Fibroblast of lung (primary cell): ENCODE data around the gene SLC16A9. TPM values are rescaled to one million over a fixed set of nuclear protein-coding genes. Genes with fewer than 3 reads are reported as not detected.

Source experiments
- DNase-seq, 2 donors: peaks; one replicate each; pipeline versions ENCODE4 v3.0.0 to v3.0.0-alpha.2; 2010; ENCODE audit warnings: low read depth in 2 of 2
- H2AFZ ChIP-seq: 2 replicates; pipeline ENCODE4 v1.5.1; 2012; ENCODE audit warnings: low read length, control low read depth, inconsistent platforms
- H3K27ac ChIP-seq: 2 replicates; pipeline ENCODE4 v1.5.1; 2011; ENCODE audit warnings: low read length, control low read depth; ENCODE audit not compliant: insufficient read depth
- H3K27me3 ChIP-seq: 2 replicates; pipeline ENCODE4 v1.5.1; 2011; ENCODE audit warnings: mild to moderate bottlenecking, low read length; ENCODE audit not compliant: control insufficient read depth, insufficient read depth
- H3K36me3 ChIP-seq: 2 replicates; pipeline ENCODE4 v1.5.1; 2011; ENCODE audit warnings: low read length; ENCODE audit not compliant: control insufficient read depth, insufficient read depth
- H3K4me1 ChIP-seq: 2 replicates; pipeline ENCODE4 v1.5.1; 2011; ENCODE audit warnings: low read length; ENCODE audit not compliant: control insufficient read depth, insufficient read depth; ENCODE audit errors: extremely low read depth
- H3K4me2 ChIP-seq: 2 replicates; pipeline ENCODE4 v1.5.1; 2011; ENCODE audit warnings: low read length, control low read depth; ENCODE audit not compliant: insufficient read depth; ENCODE audit errors: extremely low read depth
- H3K4me3 ChIP-seq, 4 experiments: fragments of 200-600 bp in 1 of 4; sonication (generic) in 1 of 4; replicated peaks in 1 of 4; 2 replicates each; pipeline ENCODE4 v1.5.1; 2011 to 2016; ENCODE audit warnings: low read length in 4 of 4, low read depth in 3 of 4, mild to moderate bottlenecking in 3 of 4, control low read depth in 2 of 4, inconsistent platforms in 1 of 4, mixed read lengths in 1 of 4; ENCODE audit not compliant: insufficient read depth in 1 of 4; ENCODE audit errors: control extremely low read depth in 1 of 4
- H3K79me2 ChIP-seq: 2 replicates; pipeline ENCODE4 v1.5.1; 2012; ENCODE audit warnings: mild to moderate bottlenecking, low read length, inconsistent platforms; ENCODE audit not compliant: control insufficient read depth, insufficient read depth
- H3K9ac ChIP-seq: 2 replicates; pipeline ENCODE4 v1.5.1; 2011; ENCODE audit warnings: mild to moderate bottlenecking, low read length, control low read depth; ENCODE audit not compliant: insufficient read depth
- H3K9me3 ChIP-seq: 2 replicates; pipeline ENCODE4 v1.5.1; 2012; ENCODE audit warnings: low read depth, low read length; ENCODE audit not compliant: control insufficient read depth, insufficient read depth
- H4K20me1 ChIP-seq: 2 replicates; pipeline ENCODE4 v1.5.1; 2011; ENCODE audit warnings: low read length; ENCODE audit not compliant: control insufficient read depth, insufficient read depth; ENCODE audit errors: extremely low read depth
- CTCF ChIP-seq, 2 donors: IDR thresholded peaks in 1 of 2; conservative IDR thresholded peaks in 1 of 2; 1 replicate in 1 of 2; 2 replicates in 1 of 2; pipeline ENCODE4 v1.5.1; 2011 to 2012; ENCODE audit warnings: low read length in 2 of 2, control low read depth in 1 of 2, inconsistent platforms in 1 of 2, low read depth in 1 of 2, mild to moderate bottlenecking in 1 of 2
- EZH2 ChIP-seq: IDR thresholded peaks from 2 replicates; pipeline ENCODE4 v1.5.1; 2012; ENCODE audit warnings: low read length, control low read depth, mild to moderate bottlenecking; ENCODE audit errors: missing control alignments
- polyA plus RNA-seq, 2 donors: library from polyadenylated mRNA; depleted of rRNA in 1 of 2; stranded (reverse) in 1 of 2; unstranded in 1 of 2; fragments of >200 nt; gene quantifications; 2 replicates each; pipeline ENCODE4 v1.2.1, GENCODE V29; 2011 to 2012; ENCODE audit warnings: missing spikeins in 1 of 2
- total RNA-seq: library from RNA; depleted of rRNA; stranded (reverse); fragments of >200 nt; gene quantifications from 2 replicates; pipeline ENCODE4 v1.2.1, GENCODE V29; 2014

Gene SLC16A9
- total and polyA plus RNA-seq, 2 donors (not counting 1 experiment from before 2014, with no cell fraction given): 0.08 to 0.66 TPM

- TF ChIP-seq EZH2 (no peak), CTCF (conservative IDR thresholded peaks at IDR 0.05 in 1 of 2, IDR thresholded peaks at IDR 0.05 in 1 of 2; ENCODE audit: low read depth in 1 of 2, low read length in 2 of 2) (no peak)
- H3K27ac ChIP-seq: no peak overlapping the region
Measured at GRCh38 chr10:59655309-59655708, 54.3 kb downstream of the SLC16A9 start.

GRCh38 chr10:59654007-59654406, 55.6 kb downstream of the SLC16A9 start:
- TF ChIP-seq EZH2 (no peak), CTCF (conservative IDR thresholded peaks at IDR 0.05 in 1 of 2, IDR thresholded peaks at IDR 0.05 in 1 of 2; ENCODE audit: low read depth in 1 of 2, low read length in 2 of 2) (no peak)
- no peaks in the 10 kb centered on the region for H3K36me3 ChIP-seq
- H3K4me1 ChIP-seq: no peaks in the 10 kb centered on the region
- H3K9ac ChIP-seq: no peak overlapping the region
- DNase-seq: peak in 1 of 2 donors; percentile 39
- no peak overlapping the region for H2AFZ ChIP-seq
- no peaks in the 10 kb centered on the region for H3K79me2 ChIP-seq
- no peak overlapping the region for H3K4me2 ChIP-seq
- H3K9me3 ChIP-seq: no peaks in the 10 kb centered on the region
- no peaks in the 10 kb centered on the region for H4K20me1 ChIP-seq
- H3K27me3 ChIP-seq: no peaks in the 10 kb centered on the region
- H3K4me3 ChIP-seq: no peak overlapping the region
- no peak overlapping the region for H3K27ac ChIP-seq

More at GRCh38 chr10:59655309-59655708, 54.3 kb downstream of the SLC16A9 start:
- H3K4me3 ChIP-seq: no peak overlapping the region
- H3K9me3 ChIP-seq: no peaks in the 10 kb centered on the region
- peak in 1 of 2 donors; percentile 32 for DNase-seq
- no peak overlapping the region for H3K4me2 ChIP-seq
- H4K20me1 ChIP-seq: no peaks in the 10 kb centered on the region
- H3K4me1 ChIP-seq: no peaks in the 10 kb centered on the region
- no peak overlapping the region for H3K9ac ChIP-seq
- no peaks in the 10 kb centered on the region for H3K27me3 ChIP-seq
- H3K36me3 ChIP-seq: no peaks in the 10 kb centered on the region
- no peak overlapping the region for H2AFZ ChIP-seq
- no peaks in the 10 kb centered on the region for H3K79me2 ChIP-seq

- Histone ChIP-seq H3K4me2 (no peak overlapping the region), H3K4me3 (no peak overlapping the region), H3K4me1 (no peaks in the 10 kb centered on the region), H3K9ac (no peak overlapping the region), H3K79me2 (no peaks in the 10 kb centered on the region), H4K20me1 (no peaks in the 10 kb centered on the region), H2AFZ (no peak overlapping the region), H3K27me3 (no peaks in the 10 kb centered on the region), H3K9me3 (no peaks in the 10 kb centered on the region), H3K27ac (no peak overlapping the region), H3K36me3 (no peaks in the 10 kb centered on the region)
- TF ChIP-seq EZH2: no peak
- DNase-seq: no peak
Measured at GRCh38 chr10:59651902-59652301, 57.7 kb downstream of the SLC16A9 start.
